Osteoblast (primary cell): Measurements from ENCODE around the gene LSM14B. TPM values are rescaled to one million over a fixed set of nuclear protein-coding genes. Genes with fewer than 3 reads are reported as not detected.

Source experiments
- DNase-seq: peaks from one replicate; pipeline ENCODE4 v3.0.0; 2011; ENCODE audit warnings: low spot score, mixed read lengths; ENCODE audit not compliant: insufficient read length; ENCODE audit errors: missing footprints
- H2AFZ ChIP-seq: 2 replicates; pipeline ENCODE4 v1.6.0; 2011; ENCODE audit warnings: mild to moderate bottlenecking, low read length
- H3K27ac ChIP-seq: 2 replicates; pipeline ENCODE4 v1.5.1; 2011; ENCODE audit warnings: mild to moderate bottlenecking, low read depth, low read length, moderate library complexity
- H3K27me3 ChIP-seq: 2 replicates; pipeline ENCODE4 v1.6.0; 2012; ENCODE audit warnings: mild to moderate bottlenecking, control low read depth, inconsistent platforms, low read length, moderate library complexity; ENCODE audit not compliant: insufficient read depth
- H3K36me3 ChIP-seq: 2 replicates; pipeline ENCODE4 v1.5.1; 2011; ENCODE audit warnings: mild to moderate bottlenecking, low read length, control low read depth, moderate library complexity; ENCODE audit not compliant: insufficient read depth
- H3K4me1 ChIP-seq: 2 replicates; pipeline ENCODE4 v1.5.1; 2011; ENCODE audit warnings: mild to moderate bottlenecking, low read length, control low read depth, moderate library complexity; ENCODE audit not compliant: insufficient read depth
- H3K4me2 ChIP-seq: 2 replicates; pipeline ENCODE4 v1.6.0; 2011; ENCODE audit warnings: mild to moderate bottlenecking, low read length; ENCODE audit not compliant: insufficient read depth
- H3K4me3 ChIP-seq: fragments of 200-600 bp; sonication (generic); 3 replicates; pipeline ENCODE4 v1.5.1; 2012; ENCODE audit warnings: mild to moderate bottlenecking, low read length, inconsistent platforms; ENCODE audit not compliant: insufficient read depth
- H3K79me2 ChIP-seq: 2 replicates; pipeline ENCODE4 v1.6.0; 2012; ENCODE audit warnings: mild to moderate bottlenecking, low read length, control low read depth, inconsistent platforms; ENCODE audit not compliant: insufficient read depth
- H3K9me3 ChIP-seq: 2 replicates; pipeline ENCODE4 v1.5.1; 2011; ENCODE audit warnings: low read depth, low read length, control low read depth
- H4K20me1 ChIP-seq: 2 replicates; pipeline ENCODE4 v1.6.0; 2012; ENCODE audit warnings: mild to moderate bottlenecking, low read length, control low read depth; ENCODE audit not compliant: insufficient read depth
- total RNA-seq: library from RNA; depleted of rRNA; stranded (reverse); fragments of >200 nt; gene quantifications from 2 replicates; pipeline ENCODE4 v1.2.3, GENCODE V29; 2012
- TF ChIP-seq, protein P1 (sequence below): IDR thresholded peaks from 2 replicates; pipeline ENCODE4 v1.5.1; 2011; ENCODE audit warnings: mild to moderate bottlenecking, low read depth, low read length, moderate library complexity; ENCODE audit errors: extremely low read depth

The LSM14B gene
- total RNA-seq, 1 donor = 48.5 TPM

DNA sequence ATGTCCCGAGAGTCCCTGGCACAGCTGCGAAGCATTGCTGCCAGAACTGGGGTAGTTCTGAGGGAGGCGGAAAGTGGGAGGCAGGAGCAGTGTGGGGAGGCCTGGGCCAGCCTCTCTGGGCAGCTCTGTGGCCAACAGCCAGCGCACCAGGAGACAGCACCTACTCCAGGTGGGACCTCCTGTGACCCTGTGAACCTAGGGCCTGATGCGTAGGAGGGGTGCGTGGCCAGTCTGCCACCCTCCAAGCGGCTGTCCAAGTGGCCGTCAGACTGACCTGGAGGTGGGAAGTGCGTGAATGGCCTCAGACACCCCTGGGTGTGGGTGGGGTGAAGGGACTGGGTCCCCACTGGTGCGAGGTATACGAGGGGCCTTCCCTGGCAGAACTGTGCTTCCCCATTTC lies 36.8 kb downstream of the LSM14B start:
- H2AFZ ChIP-seq = no peak overlapping the region
- H3K79me2 ChIP-seq = peaks cover 67% of the 10 kb centered on the region
- no peak overlapping the region for H3K4me2 ChIP-seq
- peaks cover 20% of the 10 kb centered on the region for H3K4me1 ChIP-seq
- peak; percentile 77 for DNase-seq
- peaks cover 4% of the 10 kb centered on the region for H3K36me3 ChIP-seq
- no peaks in the 10 kb centered on the region for H3K27me3 ChIP-seq
- no peaks in the 10 kb centered on the region for H3K9me3 ChIP-seq
- H4K20me1 ChIP-seq = peaks cover 31% of the 10 kb centered on the region
- H3K27ac ChIP-seq = no peak overlapping the region
- TF ChIP-seq, protein P1, sequence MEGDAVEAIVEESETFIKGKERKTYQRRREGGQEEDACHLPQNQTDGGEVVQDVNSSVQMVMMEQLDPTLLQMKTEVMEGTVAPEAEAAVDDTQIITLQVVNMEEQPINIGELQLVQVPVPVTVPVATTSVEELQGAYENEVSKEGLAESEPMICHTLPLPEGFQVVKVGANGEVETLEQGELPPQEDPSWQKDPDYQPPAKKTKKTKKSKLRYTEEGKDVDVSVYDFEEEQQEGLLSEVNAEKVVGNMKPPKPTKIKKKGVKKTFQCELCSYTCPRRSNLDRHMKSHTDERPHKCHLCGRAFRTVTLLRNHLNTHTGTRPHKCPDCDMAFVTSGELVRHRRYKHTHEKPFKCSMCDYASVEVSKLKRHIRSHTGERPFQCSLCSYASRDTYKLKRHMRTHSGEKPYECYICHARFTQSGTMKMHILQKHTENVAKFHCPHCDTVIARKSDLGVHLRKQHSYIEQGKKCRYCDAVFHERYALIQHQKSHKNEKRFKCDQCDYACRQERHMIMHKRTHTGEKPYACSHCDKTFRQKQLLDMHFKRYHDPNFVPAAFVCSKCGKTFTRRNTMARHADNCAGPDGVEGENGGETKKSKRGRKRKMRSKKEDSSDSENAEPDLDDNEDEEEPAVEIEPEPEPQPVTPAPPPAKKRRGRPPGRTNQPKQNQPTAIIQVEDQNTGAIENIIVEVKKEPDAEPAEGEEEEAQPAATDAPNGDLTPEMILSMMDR = no peak
- H3K4me3 ChIP-seq = no peak overlapping the region

GRCh38 chr20:62159839-62160238 lies 37.6 kb downstream of the LSM14B start:
- TF ChIP-seq, protein P1 = no peak
- peaks cover 59% of the 10 kb centered on the region for H3K79me2 ChIP-seq
- H3K36me3 ChIP-seq = peaks cover 11% of the 10 kb centered on the region
- no peaks in the 10 kb centered on the region for H3K27me3 ChIP-seq
- H3K27ac ChIP-seq = peak overlapping the region; percentile 37
- no peak overlapping the region for H3K4me3 ChIP-seq
- no peak overlapping the region for H2AFZ ChIP-seq
- peaks cover 26% of the 10 kb centered on the region for H4K20me1 ChIP-seq
- no peaks in the 10 kb centered on the region for H3K9me3 ChIP-seq
- DNase-seq = peak; percentile 87
- peaks cover 20% of the 10 kb centered on the region for H3K4me1 ChIP-seq
- H3K4me2 ChIP-seq = no peak overlapping the region

- peaks cover 15% of the 10 kb centered on the region for H3K36me3 ChIP-seq
- H3K27ac ChIP-seq = no peak overlapping the region
- no peak overlapping the region for H2AFZ ChIP-seq
- H3K9me3 ChIP-seq = no peaks in the 10 kb centered on the region
- H3K27me3 ChIP-seq = no peaks in the 10 kb centered on the region
- peaks cover 20% of the 10 kb centered on the region for H3K4me1 ChIP-seq
- no peak overlapping the region for H3K4me2 ChIP-seq
- no peak overlapping the region for H3K4me3 ChIP-seq
- DNase-seq = no peak
- H4K20me1 ChIP-seq = peaks cover 23% of the 10 kb centered on the region
- TF ChIP-seq, protein P1 = no peak
- peaks cover 55% of the 10 kb centered on the region for H3K79me2 ChIP-seq
These were observed 38.0 kb downstream of the LSM14B start for GRCh38 chr20:62160253-62160652.

DNA sequence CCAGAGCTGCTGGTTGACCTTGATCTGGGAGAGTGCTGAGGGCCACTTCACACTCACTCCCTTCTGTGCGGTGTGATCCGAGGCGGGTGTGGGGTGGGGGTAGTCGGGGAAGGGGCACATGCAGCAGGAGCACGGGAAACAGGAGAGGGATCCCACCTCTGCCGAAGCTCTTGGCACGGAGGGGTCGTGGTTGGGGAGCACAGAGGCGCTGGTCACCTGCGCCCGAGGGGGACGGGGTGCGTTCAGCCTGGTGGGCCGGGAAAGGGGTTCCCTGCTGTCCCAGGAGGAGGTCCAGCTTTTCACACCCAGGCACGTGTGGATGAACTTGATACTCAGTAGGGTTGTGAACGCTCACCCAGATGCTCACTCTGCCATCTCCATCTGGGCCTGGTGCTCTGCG lies 38.6 kb downstream of the LSM14B start:
- H3K4me2 ChIP-seq = peak overlapping the region; percentile 57

More for the DNA sequence above, 38.6 kb downstream of the LSM14B start:
- H3K27ac ChIP-seq = peak overlapping the region; percentile 86
- no peaks in the 10 kb centered on the region for H3K27me3 ChIP-seq
- H3K79me2 ChIP-seq = peaks cover 49% of the 10 kb centered on the region
- peaks cover 20% of the 10 kb centered on the region for H3K4me1 ChIP-seq
- no peak overlapping the region for H2AFZ ChIP-seq
- DNase-seq = no peak
- peaks cover 17% of the 10 kb centered on the region for H4K20me1 ChIP-seq
- peak overlapping the region; percentile 24 for H3K4me3 ChIP-seq
- peaks cover 19% of the 10 kb centered on the region for H3K36me3 ChIP-seq
- TF ChIP-seq, protein P1 = no peak
- H3K9me3 ChIP-seq = no peaks in the 10 kb centered on the region
